Fibroblast of the aortic adventitia (primary cell): Measurements from ENCODE around the gene AMPD2. TPM values are rescaled to one million over a fixed set of nuclear protein-coding genes. Genes with fewer than 3 reads are reported as not detected.

Experiments used
- DNase-seq: peaks from one replicate; pipeline ENCODE4 v3.0.0-alpha.2; 2010; ENCODE audit warnings: low read depth
- H3K4me3 ChIP-seq: 2 replicates; pipeline ENCODE4 v1.5.1; 2011; ENCODE audit warnings: low read depth, mild to moderate bottlenecking, control low read depth, low read length, moderate library complexity
- CTCF ChIP-seq: IDR thresholded peaks from 2 replicates; pipeline ENCODE4 v1.5.1; 2011; ENCODE audit warnings: mild to moderate bottlenecking, low read length, control low read depth, inconsistent platforms; ENCODE audit not compliant: insufficient read depth
- total RNA-seq: library from RNA; depleted of rRNA; stranded (reverse); fragments of >200 nt; gene quantifications from 2 replicates; pipeline ENCODE4 v1.2.3, GENCODE V29; 2012; ENCODE audit warnings: low replicate concordance

Gene AMPD2
- total RNA-seq, 1 donor, result 67.2 TPM

- TF ChIP-seq CTCF, result no peak
- no peak overlapping the region for H3K4me3 ChIP-seq
- DNase-seq, result no peak
These were observed 5.5 kb downstream of the AMPD2 start for GRCh38 chr1:109625176-109625575.

- no peak overlapping the region for H3K4me3 ChIP-seq
- no peak for TF ChIP-seq CTCF
- DNase-seq, result no peak
These were observed 6.2 kb downstream of the AMPD2 start for GRCh38 chr1:109625601-109626560.

GRCh38 chr1:109626682-109627408, 7.2 kb downstream of the AMPD2 start:
- H3K4me3 ChIP-seq, result no peak overlapping the region
- TF ChIP-seq CTCF, result no peak

GRCh38 chr1:109627692-109628399, 8.2 kb downstream of the AMPD2 start:
- no peak for TF ChIP-seq CTCF
- no peak overlapping the region for H3K4me3 ChIP-seq
- no peak for DNase-seq

More at GRCh38 chr1:109626682-109627408, 7.2 kb downstream of the AMPD2 start:
- DNase-seq, result no peak

- no peak overlapping the region for H3K4me3 ChIP-seq
- no peak for TF ChIP-seq CTCF
- no peak for DNase-seq
These were observed 9.1 kb downstream of the AMPD2 start for GRCh38 chr1:109628540-109629321.
